GM19035 (cell line): ENCODE data around the gene METTL4.

Source experiments
- ATAC-seq: cut with Tn5 transposase; IDR thresholded peaks from one replicate; pipeline ENCODE4 v1.9.1; 2021; ENCODE audit not compliant: unreplicated experiment

METTL4 gene

DNA sequence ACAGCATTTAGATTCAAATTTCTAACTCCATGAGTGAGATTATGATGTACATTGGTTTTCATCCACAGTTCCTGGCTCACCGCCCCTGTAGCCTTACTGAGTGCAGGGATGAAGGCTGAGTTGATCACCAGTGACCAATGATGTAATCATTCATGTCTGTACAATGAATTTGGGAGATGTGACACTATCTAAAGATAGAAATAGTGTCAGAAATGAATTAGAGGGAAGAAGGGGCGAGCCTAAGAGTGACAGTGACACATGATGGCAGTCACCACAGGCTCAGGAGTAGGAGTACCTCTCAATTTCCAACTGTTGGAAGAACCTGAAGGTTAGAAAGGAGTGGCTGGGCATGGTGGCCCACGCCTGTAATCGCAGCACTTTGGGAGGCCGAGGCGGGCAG, 3.2 kb downstream of the METTL4 start:
- no peak for ATAC-seq

GRCh38 chr18:2564373-2564772, 6.9 kb downstream of the METTL4 start:
- ATAC-seq, result no peak

GRCh38 chr18:2559249-2559648, 12.1 kb downstream of the METTL4 start:
- ATAC-seq, result no peak

GRCh38 chr18:2557536-2557935, 13.8 kb downstream of the METTL4 start:
- no peak for ATAC-seq

GRCh38 chr18:2555895-2556294, 15.4 kb downstream of the METTL4 start:
- no peak for ATAC-seq

GRCh38 chr18:2554696-2555095, 16.6 kb downstream of the METTL4 start:
- no peak for ATAC-seq

GRCh38 chr18:2551425-2551824, 19.9 kb downstream of the METTL4 start:
- no peak for ATAC-seq

GRCh38 chr18:2549462-2549861, 21.8 kb downstream of the METTL4 start:
- ATAC-seq, result no peak

DNA sequence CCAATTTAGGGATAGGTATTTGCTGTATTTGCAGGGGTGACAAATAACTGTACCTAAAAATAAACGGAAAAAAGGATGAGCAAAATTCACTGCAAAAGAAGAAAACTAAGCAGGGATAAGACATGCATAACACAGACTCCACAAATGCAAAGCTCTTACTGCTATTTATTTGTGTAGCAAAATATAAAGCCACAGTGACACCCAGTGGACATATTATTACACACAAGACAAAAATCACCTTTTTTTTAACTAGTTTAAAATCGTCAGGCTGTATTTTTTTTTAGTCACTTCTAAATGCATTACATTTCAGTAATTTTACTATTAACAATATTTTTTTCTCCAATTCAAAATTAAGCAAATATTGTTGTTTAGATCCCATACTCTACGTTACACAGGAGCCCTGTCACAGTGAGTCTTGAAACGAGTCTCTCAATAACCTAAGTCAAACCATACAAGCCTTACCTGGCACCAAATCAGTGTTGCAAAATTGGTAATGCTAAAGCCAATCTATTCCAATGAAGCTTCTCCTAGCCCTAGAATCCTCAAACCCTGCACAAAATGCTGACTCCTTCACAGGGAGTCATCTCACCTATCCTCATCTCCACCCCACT, 23.7 kb downstream of the METTL4 start:
- ATAC-seq, result peak; percentile 68

- ATAC-seq, result no peak
Measured at GRCh38 chr18:2545155-2545554, 26.1 kb downstream of the METTL4 start.

- ATAC-seq, result peak; percentile 72
Measured at GRCh38 chr18:2541925-2542563, 29.3 kb downstream of the METTL4 start.

GRCh38 chr18:2540575-2540974, 30.7 kb downstream of the METTL4 start:
- ATAC-seq, result no peak

DNA sequence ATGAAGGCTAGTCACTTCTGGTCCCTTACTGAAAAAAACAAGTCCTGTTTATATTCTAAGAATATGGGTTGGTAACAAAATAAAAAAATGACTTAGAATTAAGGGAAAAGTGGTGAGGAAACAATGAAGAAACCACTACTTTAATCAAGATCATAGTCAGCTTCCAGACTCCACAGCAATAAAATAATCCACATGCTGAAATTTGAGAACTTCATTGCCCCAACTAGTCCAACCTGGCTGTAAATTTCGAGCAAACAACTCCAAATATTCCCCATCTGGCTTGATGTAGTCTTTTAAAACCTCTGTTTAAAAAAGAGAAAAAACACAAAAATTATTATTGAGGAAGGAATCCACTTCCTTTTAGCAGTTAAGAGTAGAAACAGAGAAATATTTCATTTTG, 32.5 kb downstream of the METTL4 start:
- ATAC-seq, result no peak

GRCh38 chr18:2538236-2538635, 33.1 kb downstream of the METTL4 start:
- ATAC-seq, result no peak

DNA sequence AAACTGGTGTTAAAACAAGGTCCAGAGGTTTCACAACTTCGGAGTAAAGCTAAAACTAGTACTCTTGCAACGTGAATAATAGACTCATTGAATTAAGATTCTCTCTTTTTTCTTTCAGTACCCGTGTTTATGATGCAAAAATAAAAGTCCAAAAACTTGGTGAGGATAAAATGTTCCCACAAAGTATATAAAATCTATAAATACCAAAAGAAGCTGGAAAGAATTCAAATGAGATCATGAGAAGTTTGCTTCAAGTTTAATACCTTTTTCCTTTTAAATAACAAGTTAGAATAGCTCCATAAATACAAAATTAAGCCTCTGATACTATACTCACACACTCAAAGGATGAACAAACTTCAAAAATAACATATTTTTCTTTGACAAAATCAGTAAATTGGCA, 34.0 kb downstream of the METTL4 start:
- ATAC-seq, result no peak

DNA sequence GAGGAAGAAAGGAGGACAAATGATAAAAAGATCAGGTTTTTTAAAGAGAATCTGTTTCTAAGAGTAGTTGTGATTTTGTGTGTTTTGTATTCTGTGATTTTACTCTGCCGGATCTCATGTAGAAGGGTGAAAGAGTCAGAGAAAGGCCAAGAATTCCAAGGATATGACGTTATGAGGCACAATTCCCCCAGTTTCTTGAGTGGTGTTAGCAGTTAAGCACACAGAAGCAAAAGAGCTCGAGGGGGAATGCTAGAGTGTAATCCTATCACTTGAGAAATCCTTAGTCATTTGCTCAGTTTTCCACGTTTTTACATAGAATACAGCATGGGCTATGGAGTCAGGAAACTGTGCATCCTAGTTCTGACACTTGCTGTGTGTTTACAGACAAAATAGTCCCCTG, 34.8 kb downstream of the METTL4 start:
- no peak for ATAC-seq

- ATAC-seq, result no peak
Measured at GRCh38 chr18:2536063-2536462, 35.2 kb downstream of the METTL4 start.

GRCh38 chr18:2535419-2535910, 35.8 kb downstream of the METTL4 start:
- no peak for ATAC-seq

GRCh38 chr18:2534906-2535305, 36.4 kb downstream of the METTL4 start:
- ATAC-seq, result no peak

GRCh38 chr18:2532797-2533196, 38.5 kb downstream of the METTL4 start:
- no peak for ATAC-seq

GRCh38 chr18:2531751-2532150, 39.6 kb downstream of the METTL4 start:
- no peak for ATAC-seq

- no peak for ATAC-seq
Measured at GRCh38 chr18:2529154-2529553, 42.2 kb downstream of the METTL4 start.

GRCh38 chr18:2526329-2526728, 45.0 kb downstream of the METTL4 start:
- no peak for ATAC-seq
